HCT116 (cell line): Measurements from ENCODE around the gene ZNF605. TPM values are rescaled to one million over a fixed set of nuclear protein-coding genes. Genes with fewer than 3 reads are reported as not detected.

ENCODE experiments used
- ATAC-seq: fragments of 200-7000 bp; cut with Tn5 transposase; 2 replicates; pipeline ENCODE4 v1.9.1; 2020; ENCODE audit warnings: mild to moderate bottlenecking, moderate library complexity
- BruUV-seq: library from RNA; stranded (reverse); fragments of 400-500 nt; replicated peaks from 2 replicates; lab custom pipeline; 2021; lab: Mats Ljungman, UMichigan
- CTCF ChIA-PET: fragments of 300-600 bp; sonication (Branson Sonifier 250); formaldehyde crosslinking; loops from one replicate; lab custom pipeline; 2021; ENCODE audit warnings: antibody characterized with exemption; lab: Charles Lee
- POLR2A ChIA-PET: fragments of 300-600, 350-600 bp; sonication (Branson Sonifier 250); formaldehyde crosslinking; loops from one replicate; lab custom pipeline; 2021; ENCODE audit warnings: antibody characterized with exemption; lab: Charles Lee
- RAD21 ChIA-PET, 2 experiments: fragments of 300-600 bp; sonication (Branson Sonifier 250); formaldehyde crosslinking; loops; one replicate each; lab custom pipeline; 2023; ENCODE audit warnings: low total read pairs in 2 of 2; ENCODE audit not compliant: uncharacterized antibody in 2 of 2, unreplicated experiment in 2 of 2, low non-redundant PET in 1 of 2; lab: Charles Lee
- DNase-seq: peaks from one replicate; pipeline ENCODE4 v3.0.0-alpha.2; 2010; ENCODE audit warnings: low read depth, low spot score
- H2AFZ ChIP-seq: fragments of 200-600 bp; shearing (Covaris generic), sonication (generic); 2 replicates; pipeline ENCODE4 v1.6.1; 2017; ENCODE audit warnings: low read depth, mixed run types, mixed read lengths, antibody characterized with exemption, low read length; ENCODE audit not compliant: poor library complexity, severe bottlenecking
- H3K27ac ChIP-seq: 2 replicates; pipeline ENCODE4 v1.5.1; 2012; ENCODE audit warnings: low read depth, low read length
- H3K27me3 ChIP-seq: fragments of 200-600 bp; sonication (generic); 2 replicates; pipeline ENCODE4 v1.6.1; 2016; ENCODE audit warnings: mixed run types, low read length, mixed read lengths; ENCODE audit not compliant: insufficient read depth
- H3K36me3 ChIP-seq, 2 experiments: fragments of 200-500 bp in 1 of 2; fragments of 200-600 bp in 1 of 2; sonication (Bioruptor generic) in 1 of 2; sonication (generic) in 1 of 2; 2 replicates each; pipeline versions ENCODE4 v1.5.1 to v1.6.1; 2014 to 2016; ENCODE audit warnings: low read length in 2 of 2, inconsistent platforms in 1 of 2, mixed read lengths in 1 of 2, mixed run types in 1 of 2; ENCODE audit not compliant: insufficient read depth in 2 of 2, control insufficient read depth in 1 of 2
- H3K4me1 ChIP-seq, 2 experiments: fragments of 200-600 bp in 1 of 2; sonication (generic) in 1 of 2; 2 replicates each; pipeline versions ENCODE4 v1.5.1 to v1.6.1; 2012 to 2017; ENCODE audit warnings: low read length in 2 of 2, inconsistent platforms in 1 of 2, mild to moderate bottlenecking in 1 of 2, mixed read lengths in 1 of 2, mixed run types in 1 of 2, moderate library complexity in 1 of 2; ENCODE audit not compliant: insufficient read depth in 2 of 2, control insufficient read depth in 1 of 2
- H3K4me2 ChIP-seq: fragments of 200-600 bp; sonication (generic); 2 replicates; pipeline ENCODE4 v1.6.1; 2017; ENCODE audit warnings: mixed run types, low read length, mixed read lengths
- H3K4me3 ChIP-seq, 2 experiments: fragments of 200-600 bp in 1 of 2; sonication (generic) in 1 of 2; replicated peaks in 1 of 2; 2 replicates each; pipeline ENCODE4 v1.5.1; 2011 to 2016; ENCODE audit warnings: low read length in 2 of 2, control low read depth in 1 of 2, low read depth in 1 of 2, mild to moderate bottlenecking in 1 of 2, mixed read lengths in 1 of 2, mixed run types in 1 of 2
- H3K79me2 ChIP-seq: fragments of 200-600 bp; sonication (generic); 2 replicates; pipeline ENCODE4 v1.6.1; 2017; ENCODE audit warnings: mild to moderate bottlenecking, mixed run types, low read length, moderate library complexity, mixed read lengths; ENCODE audit not compliant: insufficient read depth
- H3K9ac ChIP-seq: fragments of 200-600 bp; sonication (generic); 2 replicates; pipeline ENCODE4 v1.6.1; 2016; ENCODE audit warnings: low read length, mixed read lengths
- H3K9me2 ChIP-seq: fragments of 200-600 bp; sonication (generic), shearing (Covaris generic); 2 replicates; pipeline ENCODE4 v1.6.1; 2017; ENCODE audit warnings: mixed run types, mild to moderate bottlenecking, moderate library complexity; ENCODE audit not compliant: insufficient read depth
- H3K9me3 ChIP-seq, 2 experiments: fragments of 200-500 bp in 1 of 2; fragments of 200-600 bp in 1 of 2; sonication (Bioruptor generic) in 1 of 2; sonication (generic) in 1 of 2; 2 replicates each; pipeline ENCODE4 v1.6.1; 2014 to 2017; ENCODE audit warnings: low read length in 2 of 2, mixed read lengths in 2 of 2, inconsistent platforms in 1 of 2, low read depth in 1 of 2, mild to moderate bottlenecking in 1 of 2, mixed run types in 1 of 2, moderate library complexity in 1 of 2; ENCODE audit not compliant: control insufficient read depth in 1 of 2, insufficient read depth in 1 of 2
- H4K20me1 ChIP-seq: fragments of 200-600 bp; sonication (generic), shearing (Covaris generic); 2 replicates; pipeline ENCODE4 v1.6.1; 2017; ENCODE audit warnings: mixed run types, mild to moderate bottlenecking, moderate library complexity; ENCODE audit not compliant: insufficient read depth
- CBX3 ChIP-seq: IDR thresholded peaks from 2 replicates; pipeline ENCODE4 v1.6.1; 2012; ENCODE audit warnings: low read depth
- CEBPB ChIP-seq: IDR thresholded peaks from 2 replicates; pipeline ENCODE4 v1.6.1; 2012; ENCODE audit warnings: low read depth
- EGR1 ChIP-seq: IDR thresholded peaks from 2 replicates; pipeline ENCODE4 v1.6.1; 2012; ENCODE audit warnings: low read depth
- EZH2 ChIP-seq: fragments of 200-600 bp; sonication (generic); IDR thresholded peaks from 2 replicates; pipeline ENCODE4 v1.6.1; 2017; ENCODE audit warnings: antibody characterized with exemption, mixed run types
- MAX ChIP-seq: IDR thresholded peaks from 2 replicates; pipeline ENCODE4 v1.6.1; 2012
- POLR2AphosphoS5 ChIP-seq: IDR thresholded peaks from 2 replicates; pipeline ENCODE4 v1.6.1; 2011; ENCODE audit warnings: mild to moderate bottlenecking, low read depth, low read length, moderate library complexity
- RAD21 ChIP-seq: IDR thresholded peaks from 2 replicates; pipeline ENCODE4 v1.6.1; 2012; ENCODE audit warnings: low read depth, mild to moderate bottlenecking
- REST ChIP-seq: IDR thresholded peaks from 2 replicates; pipeline ENCODE4 v1.6.1; 2012; ENCODE audit warnings: low read depth
- SP1 ChIP-seq: IDR thresholded peaks from 2 replicates; pipeline ENCODE4 v1.6.1; 2012; ENCODE audit warnings: low read depth
- TCF7L2 ChIP-seq: IDR thresholded peaks from 2 replicates; pipeline ENCODE4 v1.7.0; 2011; ENCODE audit warnings: borderline replicate concordance, inconsistent platforms; ENCODE audit not compliant: insufficient read depth, insufficient read length; ENCODE audit errors: extremely low read depth
- ZBTB33 ChIP-seq: IDR thresholded peaks from 2 replicates; pipeline ENCODE4 v1.6.1; 2011; ENCODE audit warnings: mild to moderate bottlenecking, low read length, moderate library complexity; ENCODE audit not compliant: insufficient replicate concordance; ENCODE audit errors: extremely low read depth
- ZNF274 ChIP-seq: fragments of 200-500 bp; sonication (Bioruptor generic); IDR thresholded peaks from 2 replicates; pipeline ENCODE4 v1.6.1; 2014; ENCODE audit warnings: mild to moderate bottlenecking, low read depth, low read length, inconsistent platforms
- intact Hi-C: fragments of 100-400 bp; cut with micrococcal nuclease; formaldehyde crosslinking; loops from 2 replicates; pipeline ENCODE4 v1.10.0; 2022
- total RNA-seq: library from RNA; stranded (reverse); gene quantifications from one replicate; pipeline ENCODE4 v1.2.1, GENCODE V29; 2021; ENCODE audit not compliant: unreplicated experiment

ZNF605 gene
- total RNA-seq, 1 experiment from 2014 or later = 0.02 TPM

- no TSS peak for BruUV-seq
- no peak for ATAC-seq
Observed at GRCh38 chr12:132909030-132909368, 47.1 kb downstream of the ZNF605 start.

GRCh38 chr12:132908145-132909029, 47.7 kb downstream of the ZNF605 start:
- DNase-seq (no peak), ATAC-seq (no peak)
- Histone ChIP-seq H3K36me3 (no peaks in the 10 kb centered on the region), H3K9ac (no peak overlapping the region), H3K27ac (no peak overlapping the region), H3K9me3 (peaks cover 6 to 9% of the 10 kb centered on the region in 2 experiments; a peak in 2 of 4 replicates), H3K27me3 (no peaks in the 10 kb centered on the region), H3K79me2 (no peaks in the 10 kb centered on the region), H3K4me1 (no peaks in the 10 kb centered on the region), H4K20me1 (no peaks in the 10 kb centered on the region), H3K9me2 (no peaks in the 10 kb centered on the region), H3K4me3 (no peak overlapping the region), H2AFZ (no peak overlapping the region), H3K4me2 (no peak overlapping the region)
- no TSS peak for BruUV-seq
- POLR2A ChIA-PET = no interaction called here
- intact Hi-C loops = no loop called here
- CTCF ChIA-PET = no interaction called here
- RAD21 ChIA-PET = no interaction called here
- no peak for TF ChIP-seq REST
- no peak for TF ChIP-seq ZBTB33
- no peak for TF ChIP-seq CEBPB
- no peak for TF ChIP-seq EZH2
- TF ChIP-seq RAD21 = no peak
- TF ChIP-seq CBX3 = no peak
- no peak for TF ChIP-seq EGR1
- no peak for TF ChIP-seq SP1
- TF ChIP-seq MAX = no peak
- TF ChIP-seq POLR2AphosphoS5 = no peak
- TF ChIP-seq TCF7L2 = no peak
- TF ChIP-seq ZNF274 = no peak

More at GRCh38 chr12:132909030-132909368, 47.1 kb downstream of the ZNF605 start:
- CTCF ChIA-PET = no interaction called here
- RAD21 ChIA-PET = no interaction called here
- H3K9me3 ChIP-seq = peaks cover 6 to 9% of the 10 kb centered on the region in 2 experiments; a peak in 2 of 4 replicates
- DNase-seq = no peak
- H3K4me3 ChIP-seq = no peak overlapping the region
- no peaks in the 10 kb centered on the region for H3K36me3 ChIP-seq
- no peaks in the 10 kb centered on the region for H3K4me1 ChIP-seq
- no peak overlapping the region for H3K27ac ChIP-seq
- no peak overlapping the region for H2AFZ ChIP-seq
- no peaks in the 10 kb centered on the region for H4K20me1 ChIP-seq
- H3K27me3 ChIP-seq = no peaks in the 10 kb centered on the region
- intact Hi-C loops = no loop called here
- H3K9ac ChIP-seq = no peak overlapping the region
- no peak for TF ChIP-seq MAX
- TF ChIP-seq, all 23 proteins: peak for 0
- Histone ChIP-seq H3K4me2 (no peak overlapping the region), H3K9me2 (no peaks in the 10 kb centered on the region), H3K79me2 (no peaks in the 10 kb centered on the region)
- POLR2A ChIA-PET = no interaction called here
